ENCODE measurements around the gene ADD3.

DNA sequence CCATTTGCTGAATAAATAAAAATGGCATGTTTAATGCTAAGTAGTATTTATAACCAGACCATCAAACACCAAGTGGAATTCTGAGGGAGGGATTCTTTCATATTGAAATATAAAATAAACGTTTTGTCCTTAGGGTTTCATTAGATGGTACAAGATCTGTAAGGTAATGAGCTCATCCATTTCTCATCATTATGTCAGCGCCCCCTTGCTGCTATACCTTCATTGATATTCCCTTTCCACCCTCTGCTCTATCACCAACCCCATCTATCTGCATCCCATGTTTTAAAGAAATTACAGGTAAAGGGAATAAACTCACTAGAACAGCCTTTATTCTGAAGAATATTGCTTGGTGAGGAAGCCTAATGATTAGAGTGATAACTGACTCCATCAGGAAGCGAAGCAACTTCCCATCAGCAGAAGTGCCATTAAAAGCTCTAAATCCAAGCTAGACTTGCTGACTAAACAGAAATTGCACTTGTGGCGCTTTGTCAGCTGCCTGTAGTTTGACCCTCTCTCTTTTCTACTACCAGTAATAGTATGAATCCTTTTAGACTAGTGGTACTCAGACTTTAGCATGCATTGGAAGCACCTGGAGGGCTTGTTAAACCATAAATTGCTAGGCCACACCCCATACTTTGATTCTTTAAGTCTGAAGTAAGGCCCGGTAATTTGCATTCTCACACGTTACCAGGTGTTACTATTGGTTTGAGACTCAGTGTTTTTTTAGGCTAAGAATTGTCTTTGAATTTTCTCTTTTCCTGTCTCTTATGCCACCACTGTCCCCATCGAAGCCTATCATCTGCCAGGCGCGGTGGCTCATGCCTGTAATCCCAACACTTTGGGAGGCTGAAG lies 27.5 kb downstream of the ADD3 start:
- TF ChIP-seq, protein P1, sequence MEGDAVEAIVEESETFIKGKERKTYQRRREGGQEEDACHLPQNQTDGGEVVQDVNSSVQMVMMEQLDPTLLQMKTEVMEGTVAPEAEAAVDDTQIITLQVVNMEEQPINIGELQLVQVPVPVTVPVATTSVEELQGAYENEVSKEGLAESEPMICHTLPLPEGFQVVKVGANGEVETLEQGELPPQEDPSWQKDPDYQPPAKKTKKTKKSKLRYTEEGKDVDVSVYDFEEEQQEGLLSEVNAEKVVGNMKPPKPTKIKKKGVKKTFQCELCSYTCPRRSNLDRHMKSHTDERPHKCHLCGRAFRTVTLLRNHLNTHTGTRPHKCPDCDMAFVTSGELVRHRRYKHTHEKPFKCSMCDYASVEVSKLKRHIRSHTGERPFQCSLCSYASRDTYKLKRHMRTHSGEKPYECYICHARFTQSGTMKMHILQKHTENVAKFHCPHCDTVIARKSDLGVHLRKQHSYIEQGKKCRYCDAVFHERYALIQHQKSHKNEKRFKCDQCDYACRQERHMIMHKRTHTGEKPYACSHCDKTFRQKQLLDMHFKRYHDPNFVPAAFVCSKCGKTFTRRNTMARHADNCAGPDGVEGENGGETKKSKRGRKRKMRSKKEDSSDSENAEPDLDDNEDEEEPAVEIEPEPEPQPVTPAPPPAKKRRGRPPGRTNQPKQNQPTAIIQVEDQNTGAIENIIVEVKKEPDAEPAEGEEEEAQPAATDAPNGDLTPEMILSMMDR (conservative IDR thresholded peaks at IDR 0.05; ENCODE audit: low read length) = peak; percentile 47
- TF ChIP-seq EZH2phosphoT487 (IDR thresholded peaks at IDR 0.05; ENCODE audit: borderline replicate concordance) = no peak
